Raji (cell line): ENCODE measurements around the gene GNAS.
A peak's percentile ranks its signal among the peaks of the same experiment; 100 is the strongest.

ENCODE experiments used
- POLR2A ChIP-seq: IDR thresholded peaks from 2 replicates; pipeline ENCODE4 v1.6.1; 2011; ENCODE audit warnings: low read depth, low read length, control low read depth; ENCODE audit not compliant: insufficient read depth

GNAS gene

DNA sequence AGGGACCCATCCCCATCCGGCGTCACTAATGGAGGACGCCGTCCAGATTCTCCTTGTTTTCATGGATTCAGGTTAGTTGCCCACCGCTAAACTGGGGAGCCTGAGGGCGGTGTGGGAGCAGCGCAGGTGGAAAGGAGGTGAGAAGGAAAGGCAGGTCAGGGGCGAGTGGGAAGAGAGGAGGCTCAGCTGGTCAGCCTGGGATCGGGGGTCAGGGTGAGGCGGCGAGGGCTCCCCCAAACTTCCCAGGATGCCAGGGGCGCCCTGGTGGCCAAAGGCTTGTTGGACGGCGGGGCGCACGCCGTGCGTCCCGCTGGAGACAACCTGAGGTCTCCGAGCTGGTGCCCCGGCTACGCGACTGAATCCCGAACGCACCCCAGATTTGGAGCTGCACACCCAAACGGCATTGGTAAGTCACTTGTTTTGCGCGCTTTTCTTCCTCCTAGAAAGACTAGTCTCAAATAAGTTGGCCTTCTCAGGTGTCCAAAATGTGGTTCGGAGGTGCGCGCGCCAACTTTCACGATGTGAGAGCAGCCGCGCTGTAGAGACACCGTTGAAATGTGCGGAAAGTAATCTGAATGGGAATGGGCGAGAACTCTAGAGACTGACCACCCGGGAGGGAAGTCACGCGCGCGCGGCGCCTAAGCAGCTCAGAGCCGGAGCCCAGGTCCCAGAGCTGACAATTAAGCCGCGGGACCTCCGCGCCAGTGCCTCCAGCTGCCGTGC, 11.5 kb upstream of the GNAS start:
- no peak for TF ChIP-seq POLR2A

DNA sequence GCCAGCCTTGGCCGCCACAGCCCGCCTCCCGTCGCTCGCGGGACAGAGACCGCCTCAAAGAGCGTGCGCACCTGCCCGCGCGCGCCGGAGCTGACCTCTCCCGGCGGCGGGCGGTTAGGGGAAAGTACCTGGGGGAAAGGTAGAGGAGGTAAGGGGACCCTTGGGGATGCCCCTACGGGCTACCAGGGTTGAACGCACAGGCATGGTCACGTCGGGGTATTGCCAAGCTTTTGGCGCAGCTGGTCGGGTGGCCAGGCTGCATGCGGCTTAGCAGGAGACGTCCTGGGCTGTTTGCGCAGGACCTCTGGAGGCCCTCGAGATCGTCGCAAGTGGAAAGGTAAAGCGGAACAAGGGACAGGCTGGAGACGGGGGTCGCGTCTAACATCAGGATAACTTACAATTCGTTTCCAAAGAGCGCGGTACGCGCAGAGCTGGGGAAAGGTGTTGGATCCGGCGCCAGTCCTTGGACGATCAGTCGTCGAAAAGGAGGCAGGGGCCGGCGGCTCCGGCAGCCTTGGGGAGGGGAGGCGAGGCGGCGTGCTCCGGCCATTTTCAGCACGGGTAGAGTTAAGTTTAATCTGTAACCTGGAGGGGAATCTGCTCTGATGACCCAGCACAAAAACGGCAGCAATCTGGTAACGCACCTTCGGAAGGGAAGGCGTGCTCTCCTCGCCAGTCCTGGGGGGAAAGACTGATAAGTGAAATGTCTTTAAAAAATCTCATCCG, 10.8 kb upstream of the GNAS start:
- no peak for TF ChIP-seq POLR2A

DNA sequence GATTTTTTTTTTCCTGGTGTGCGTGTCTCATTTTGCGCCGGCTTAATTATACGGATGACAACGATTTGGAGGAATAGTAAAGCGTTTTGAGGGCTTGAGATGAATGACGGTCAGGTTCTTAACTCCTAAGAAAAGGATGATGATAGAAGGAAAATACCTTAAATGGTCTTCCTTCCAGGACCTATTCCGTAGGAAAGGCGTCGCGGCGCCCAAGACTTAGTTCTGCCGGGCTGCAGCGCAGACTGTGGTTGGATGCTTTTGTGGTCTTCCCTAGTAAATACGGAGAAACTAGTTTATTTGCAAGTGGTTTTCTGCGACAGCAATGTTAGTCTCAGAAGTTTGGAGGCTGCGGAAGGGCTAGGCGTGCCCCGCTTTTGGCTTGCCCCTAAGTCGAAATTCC, 10.2 kb upstream of the GNAS start:
- TF ChIP-seq POLR2A = no peak

DNA sequence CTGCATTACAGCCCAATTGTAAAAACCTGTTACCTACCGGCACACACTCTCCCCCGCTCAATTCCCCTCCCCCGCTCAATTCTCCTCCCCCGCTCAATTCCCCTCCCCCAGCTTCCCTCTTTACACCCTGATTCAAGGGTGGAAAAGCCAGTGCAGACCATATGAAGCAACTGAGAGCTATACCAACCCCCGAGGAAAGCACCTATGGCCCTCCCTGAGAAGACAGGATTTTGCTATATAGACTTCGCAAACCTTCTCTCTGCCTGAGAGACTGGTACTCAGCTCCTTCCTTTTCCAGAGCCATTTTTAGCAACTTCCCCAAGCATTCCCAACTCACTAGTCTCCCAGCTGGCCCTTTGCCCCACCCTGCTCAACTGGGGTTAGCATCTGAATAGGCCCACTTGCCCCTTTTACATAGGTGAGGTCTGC, 9.4 kb upstream of the GNAS start:
- no peak for TF ChIP-seq POLR2A

DNA sequence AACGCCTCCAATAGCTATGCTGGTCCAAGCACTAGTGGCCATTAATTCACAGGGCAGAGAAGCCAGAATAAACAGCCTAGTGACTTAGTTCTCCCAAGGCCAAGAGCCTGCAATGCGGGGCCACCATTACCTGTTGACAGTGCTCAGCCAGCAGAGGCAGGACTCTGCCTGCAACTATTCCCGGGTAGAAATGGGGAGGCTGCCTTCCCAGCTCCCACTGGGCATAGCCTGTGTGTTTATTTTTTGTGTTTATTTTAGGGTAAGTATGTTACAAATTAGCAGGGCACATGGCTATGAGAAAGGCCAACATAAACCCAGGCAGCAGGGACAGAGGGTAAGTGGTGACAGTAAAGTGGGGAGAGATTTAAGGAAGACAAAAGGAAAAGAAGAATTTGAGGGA, 6.8 kb upstream of the GNAS start:
- TF ChIP-seq POLR2A = no peak

DNA sequence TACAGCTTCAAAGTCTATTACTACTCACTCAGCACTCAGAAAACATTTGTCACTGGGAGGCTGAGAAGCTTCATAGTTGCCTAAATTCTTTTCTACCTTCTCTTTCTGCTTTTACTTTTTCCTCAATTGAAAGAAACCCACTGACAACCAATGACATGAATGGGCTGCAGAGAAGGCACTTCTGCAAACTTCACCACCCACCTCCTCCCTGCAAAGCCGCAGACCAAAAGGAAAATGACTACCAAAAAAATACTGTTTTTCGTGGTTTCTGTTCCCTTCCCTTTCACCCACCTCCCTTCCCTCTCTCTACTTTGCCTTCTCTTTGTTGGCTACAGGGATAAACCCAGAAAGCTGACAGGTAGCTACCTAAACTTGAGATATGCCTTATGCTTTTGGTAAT, 5.1 kb upstream of the GNAS start:
- TF ChIP-seq POLR2A = no peak

DNA sequence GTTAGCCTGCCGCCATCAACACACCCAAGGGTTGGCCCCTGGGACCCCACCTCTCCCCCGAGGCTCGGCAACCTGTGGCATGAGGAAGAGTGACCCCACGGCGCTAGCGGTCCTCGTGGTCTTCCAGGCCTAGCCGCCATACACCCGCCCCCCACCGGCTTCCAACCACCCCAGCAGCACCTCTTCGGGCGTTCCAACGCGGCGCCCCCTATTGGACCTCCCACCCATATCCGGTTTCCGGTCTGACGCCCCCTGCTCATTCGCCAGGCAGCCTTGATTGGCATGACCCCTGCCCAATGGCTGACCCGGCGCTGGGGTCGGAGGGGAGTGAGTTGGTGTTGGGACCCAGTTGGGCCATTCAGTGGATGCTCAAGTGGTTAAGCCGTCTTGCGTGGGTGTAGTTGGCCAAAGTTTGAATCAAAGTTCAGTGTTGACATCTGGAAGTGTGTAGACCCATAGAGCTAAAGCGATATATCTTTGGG, 1.8 kb upstream of the GNAS start, which contains the start of gene GNAS-AS1:
GNAS-AS1 (minus strand) TSS at position 210 of the 482 bp plus-strand sequence.
- TF ChIP-seq POLR2A = peak; percentile 57

DNA sequence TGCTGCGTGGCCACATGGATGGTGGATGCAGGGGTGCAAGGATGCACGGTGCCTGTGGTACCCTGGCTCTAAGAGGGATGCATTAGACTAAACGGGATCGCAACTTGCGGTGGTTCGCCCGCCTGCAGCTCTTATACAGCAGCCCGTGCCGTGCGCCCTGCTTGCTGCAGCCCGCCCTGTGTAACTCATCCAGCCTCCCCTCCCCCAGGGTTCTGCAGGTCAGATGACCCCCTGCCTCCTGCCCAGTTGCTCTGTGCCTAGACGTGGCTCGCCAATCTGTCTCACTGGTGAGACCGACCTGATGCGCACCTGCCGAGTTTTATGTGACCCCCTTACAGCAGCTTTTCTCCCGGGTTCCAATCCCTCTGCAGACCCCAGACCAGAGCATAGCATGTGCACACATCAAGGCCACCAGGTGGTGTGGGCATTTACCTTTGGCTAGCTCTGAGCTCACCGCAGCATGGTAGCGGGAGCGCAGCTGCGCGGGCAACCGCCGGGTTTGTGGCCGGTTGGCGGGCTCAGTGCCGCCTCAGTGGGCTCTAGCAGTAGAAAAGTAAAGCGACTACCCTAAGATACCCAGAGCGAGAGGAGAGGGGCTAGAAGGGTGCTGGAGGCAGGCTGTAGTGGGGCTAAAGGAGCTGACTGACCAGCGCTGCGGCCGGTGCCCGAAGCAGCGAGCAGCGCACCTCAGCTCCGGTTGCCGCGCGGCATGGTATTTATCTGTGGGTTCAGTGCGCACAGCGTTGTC, 1.1 kb upstream of the GNAS start:
- TF ChIP-seq POLR2A = no peak

DNA sequence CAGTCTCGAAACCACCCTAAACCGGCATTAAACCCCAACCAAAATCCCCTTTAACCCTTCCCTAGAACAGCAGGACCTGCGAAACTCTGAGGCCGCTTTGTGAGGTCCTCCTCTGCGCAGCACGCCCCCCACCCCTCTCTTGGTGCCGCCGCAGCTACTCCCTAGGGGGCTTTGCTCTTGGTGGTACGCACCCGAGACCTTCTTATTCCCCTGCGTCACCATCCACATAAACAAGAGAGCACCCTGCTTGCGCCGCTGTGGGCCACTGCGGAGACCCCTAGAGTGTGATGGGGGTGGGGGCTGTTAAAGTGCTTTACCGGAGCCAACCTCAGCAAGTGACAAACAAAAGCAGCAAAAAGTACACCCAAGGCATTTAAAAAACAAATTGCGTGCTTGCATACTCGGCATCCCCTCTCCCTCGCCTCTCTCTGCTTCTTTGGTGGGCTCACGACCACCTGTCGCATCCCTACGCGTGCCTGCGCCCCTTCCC, 502 bp upstream of the GNAS start:
- TF ChIP-seq POLR2A = no peak

DNA sequence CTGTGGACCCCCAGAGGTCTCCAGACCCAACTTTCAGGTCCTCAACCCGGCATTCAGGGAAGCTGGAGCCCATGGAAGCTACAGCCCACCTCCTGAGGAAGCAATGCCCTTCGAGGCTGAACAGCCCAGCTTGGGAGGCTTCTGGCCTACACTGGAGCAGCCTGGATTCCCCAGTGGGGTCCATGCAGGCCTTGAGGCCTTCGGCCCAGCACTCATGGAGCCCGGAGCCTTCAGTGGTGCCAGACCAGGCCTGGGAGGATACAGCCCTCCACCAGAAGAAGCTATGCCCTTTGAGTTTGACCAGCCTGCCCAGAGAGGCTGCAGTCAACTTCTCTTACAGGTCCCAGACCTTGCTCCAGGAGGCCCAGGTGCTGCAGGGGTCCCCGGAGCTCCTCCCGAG, 950 bp downstream of the GNAS start:
- no peak for TF ChIP-seq POLR2A

DNA sequence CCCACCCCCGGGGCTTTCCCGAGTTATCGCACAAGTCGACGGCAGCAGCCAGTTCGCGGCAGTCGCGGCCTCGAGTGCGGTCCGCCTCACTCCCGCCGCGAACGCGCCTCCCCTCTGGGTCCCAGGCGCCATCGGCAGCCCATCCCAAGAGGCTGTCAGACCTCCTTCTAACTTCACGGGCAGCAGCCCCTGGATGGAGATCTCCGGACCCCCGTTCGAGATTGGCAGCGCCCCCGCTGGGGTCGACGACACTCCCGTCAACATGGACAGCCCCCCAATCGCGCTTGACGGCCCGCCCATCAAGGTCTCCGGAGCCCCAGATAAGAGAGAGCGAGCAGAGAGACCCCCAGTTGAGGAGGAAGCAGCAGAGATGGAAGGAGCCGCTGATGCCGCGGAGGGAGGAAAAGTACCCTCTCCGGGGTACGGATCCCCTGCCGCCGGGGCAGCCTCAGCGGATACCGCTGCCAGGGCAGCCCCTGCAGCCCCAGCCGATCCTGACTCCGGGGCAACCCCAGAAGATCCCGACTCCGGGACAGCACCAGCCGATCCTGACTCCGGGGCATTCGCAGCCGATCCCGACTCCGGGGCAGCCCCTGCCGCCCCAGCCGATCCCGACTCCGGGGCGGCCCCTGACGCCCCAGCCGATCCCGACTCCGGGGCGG, 1.6 kb downstream of the GNAS start:
- no peak for TF ChIP-seq POLR2A

DNA sequence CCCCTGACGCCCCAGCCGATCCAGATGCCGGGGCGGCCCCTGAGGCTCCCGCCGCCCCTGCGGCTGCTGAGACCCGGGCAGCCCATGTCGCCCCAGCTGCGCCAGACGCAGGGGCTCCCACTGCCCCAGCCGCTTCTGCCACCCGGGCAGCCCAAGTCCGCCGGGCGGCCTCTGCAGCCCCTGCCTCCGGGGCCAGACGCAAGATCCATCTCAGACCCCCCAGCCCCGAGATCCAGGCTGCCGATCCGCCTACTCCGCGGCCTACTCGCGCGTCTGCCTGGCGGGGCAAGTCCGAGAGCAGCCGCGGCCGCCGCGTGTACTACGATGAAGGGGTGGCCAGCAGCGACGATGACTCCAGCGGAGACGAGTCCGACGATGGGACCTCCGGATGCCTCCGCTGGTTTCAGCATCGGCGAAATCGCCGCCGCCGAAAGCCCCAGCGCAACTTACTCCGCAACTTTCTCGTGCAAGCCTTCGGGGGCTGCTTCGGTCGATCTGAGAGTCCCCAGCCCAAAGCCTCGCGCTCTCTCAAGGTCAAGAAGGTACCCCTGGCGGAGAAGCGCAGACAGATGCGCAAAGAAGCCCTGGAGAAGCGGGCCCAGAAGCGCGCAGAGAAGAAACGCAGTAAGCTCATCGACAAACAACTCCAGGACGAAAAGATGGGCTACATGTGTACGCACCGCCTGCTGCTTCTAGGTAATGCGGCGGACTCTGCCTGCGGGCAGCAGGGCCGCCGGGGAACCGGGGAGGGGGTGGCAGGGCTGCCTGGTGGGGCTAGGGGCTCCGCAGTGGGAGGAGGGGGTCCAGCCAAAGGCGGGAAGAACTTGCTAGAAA, 2.3 kb downstream of the GNAS start:
- no peak for TF ChIP-seq POLR2A

DNA sequence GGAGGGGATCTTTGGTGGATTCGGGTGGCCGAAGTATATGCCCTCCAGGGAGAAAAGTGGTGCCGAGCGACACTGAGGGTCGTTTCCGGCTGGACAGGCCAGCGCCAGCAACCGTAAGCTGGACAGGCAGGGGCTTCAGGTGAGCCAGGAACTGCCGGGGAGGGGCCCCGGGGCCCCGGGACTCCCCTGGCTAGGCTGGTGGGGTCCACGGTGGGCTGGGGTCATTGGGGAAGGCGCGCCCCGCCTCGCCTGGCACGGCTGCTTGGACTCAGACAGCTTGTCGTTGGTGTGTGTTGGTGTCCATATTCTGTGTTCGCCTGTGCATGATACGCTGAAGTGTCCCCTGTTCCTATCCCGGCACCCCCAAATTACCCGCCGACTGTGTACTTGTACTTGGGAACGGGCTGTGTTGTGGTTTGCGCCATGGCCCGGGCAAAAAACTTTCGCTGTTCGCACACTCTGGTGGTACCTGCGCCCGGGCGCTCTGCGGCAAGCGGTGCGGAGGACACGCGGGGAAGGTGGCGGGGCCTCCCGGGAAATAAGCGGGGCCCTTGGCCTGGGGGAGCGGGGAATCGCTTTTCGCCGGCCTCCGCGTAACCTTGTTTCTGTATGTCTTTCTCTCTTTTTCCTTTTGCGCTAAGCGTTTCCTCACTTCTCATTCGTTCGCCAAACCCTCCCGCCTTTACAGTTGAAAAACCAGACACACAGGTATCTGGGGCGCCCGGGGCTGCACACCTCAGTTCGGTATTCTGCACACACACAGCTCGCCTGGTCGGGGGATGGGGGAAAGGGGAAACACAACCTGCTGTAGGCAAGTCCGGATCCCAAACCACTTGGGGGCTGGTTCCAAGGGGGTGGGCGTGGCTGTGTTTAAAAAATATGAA, 3.2 kb downstream of the GNAS start:
- TF ChIP-seq POLR2A = no peak

DNA sequence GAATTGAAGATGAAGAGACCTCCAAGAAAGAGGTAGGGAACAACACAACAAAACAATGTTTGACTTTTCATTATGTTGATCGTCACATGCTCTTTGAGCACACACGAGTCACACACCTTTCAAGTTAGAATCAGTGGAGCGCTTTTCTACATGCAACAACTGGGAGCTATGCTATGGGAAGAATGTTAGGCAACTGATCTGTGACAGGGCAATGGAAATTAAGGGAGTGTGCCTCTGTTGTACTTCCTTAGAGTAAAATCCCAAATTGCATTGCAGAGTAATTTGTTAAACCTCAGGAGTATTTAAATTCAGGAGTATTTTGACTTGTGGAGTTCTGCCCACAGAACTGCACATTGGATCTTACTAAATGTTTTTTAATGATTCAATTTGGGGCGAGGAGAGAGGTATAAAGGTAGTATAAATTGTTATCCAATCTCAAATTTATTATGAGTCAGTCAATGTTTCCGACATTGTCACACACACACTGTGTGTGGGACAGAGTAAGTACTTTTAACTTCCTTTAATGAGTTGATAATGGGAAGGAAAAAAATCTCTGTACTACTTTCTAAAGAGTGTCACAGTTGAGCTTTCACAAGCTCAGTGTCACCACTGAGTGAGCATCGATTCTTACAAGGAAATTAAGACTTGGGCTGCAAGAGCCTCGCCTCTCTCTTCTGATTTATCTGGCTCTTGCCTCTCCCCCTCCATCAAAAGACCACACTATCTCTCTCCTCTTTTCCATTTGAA, 10.7 kb downstream of the GNAS start:
- no peak for TF ChIP-seq POLR2A
